ENCODE measurements around the gene PTK6.

DNA sequence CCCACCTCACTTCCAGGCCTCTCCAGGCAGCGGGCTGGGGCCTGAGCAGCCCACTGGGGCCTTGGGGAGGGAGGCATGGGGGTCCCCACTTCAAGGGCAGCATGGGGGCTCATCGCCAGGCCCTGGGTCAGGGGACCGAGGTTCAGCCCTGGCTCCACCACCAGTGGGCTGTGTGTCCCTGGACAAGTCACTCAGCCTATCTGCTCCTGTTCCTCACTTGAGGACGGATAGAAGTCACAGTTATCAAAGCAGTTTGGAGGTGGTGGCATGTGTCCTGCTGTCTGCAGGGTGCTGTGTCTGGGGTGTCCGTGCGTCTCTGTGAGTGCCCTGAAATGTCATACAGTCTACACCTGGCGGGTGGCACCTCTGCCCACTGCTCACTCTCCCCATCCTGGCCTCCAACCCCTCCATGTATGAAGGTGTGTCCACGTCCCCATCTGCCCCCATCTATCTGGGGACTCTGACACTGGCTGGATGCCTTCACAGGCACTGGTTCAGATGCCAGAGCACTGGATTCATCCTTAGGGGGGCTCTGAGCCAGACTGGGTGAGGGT is 41.9 kb downstream of the PTK6 start:
- TF ChIP-seq POLR2AphosphoS5 (IDR thresholded peaks at IDR 0.05; ENCODE audit: low read depth, low read length): no peak
- no peak for TF ChIP-seq FOXP2 (optimal IDR thresholded peaks at IDR 0.05; ENCODE audit: borderline replicate concordance, extremely low read depth, extremely low read length, insufficient read depth)
